ENCODE data around the gene HOXA10.

DNA sequence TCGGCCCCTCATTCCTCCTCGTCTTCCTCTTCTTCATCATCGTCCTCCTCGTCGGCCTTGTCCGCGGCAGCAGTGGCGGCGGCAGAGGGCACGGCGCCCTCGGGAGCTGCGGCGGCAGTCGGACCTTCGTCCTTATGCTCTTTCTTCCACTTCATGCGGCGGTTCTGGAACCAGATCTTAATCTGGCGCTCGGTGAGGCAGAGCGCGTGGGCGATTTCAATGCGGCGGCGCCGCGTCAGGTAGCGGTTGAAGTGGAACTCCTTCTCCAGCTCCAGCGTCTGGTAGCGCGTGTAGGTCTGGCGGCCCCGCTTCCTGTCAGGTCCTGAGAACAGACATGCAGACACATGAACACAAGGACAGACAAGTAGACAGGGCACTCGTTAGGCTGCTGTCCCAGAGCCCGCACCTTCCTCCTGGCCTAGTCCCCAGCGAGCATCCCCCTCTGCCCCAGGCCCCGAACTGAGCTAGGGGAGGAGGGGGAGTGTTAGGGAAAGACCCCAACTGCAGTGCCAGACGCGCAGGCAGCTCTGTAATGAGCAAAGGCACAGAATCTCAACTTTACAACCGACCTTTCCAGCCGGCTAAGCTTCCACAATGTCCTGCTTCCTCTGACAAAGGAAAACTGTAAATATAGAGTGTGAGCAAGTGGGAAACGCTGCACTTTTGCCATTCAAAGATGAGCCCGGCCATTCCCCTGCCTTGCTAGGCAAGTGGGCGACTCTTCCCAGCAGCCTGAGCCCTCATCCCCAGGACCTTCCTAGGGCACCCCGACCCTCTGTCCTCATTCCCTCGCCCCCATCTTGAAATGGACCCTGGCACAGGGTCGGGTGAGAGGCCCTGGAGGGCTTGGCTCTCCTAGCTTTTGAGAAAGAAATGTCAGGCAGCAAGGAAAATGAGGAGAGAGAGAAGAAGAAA is 19.0 kb downstream of the HOXA10 start:
- TF ChIP-seq CTCF (IDR thresholded peaks at IDR 0.05) (no peak), POLR2A (IDR thresholded peaks at IDR 0.05) (no peak), POLR2AphosphoS5 (IDR thresholded peaks at IDR 0.05) (no peak), EP300 (IDR thresholded peaks at IDR 0.05) (no peak)
